HG03064 (cell line): Measurements from ENCODE around the gene ATM.
A peak's percentile ranks its signal among the peaks of the same experiment; 100 is the strongest.

Experiments
- ATAC-seq: cut with Tn5 transposase; IDR thresholded peaks from one replicate; pipeline ENCODE4 v1.9.1; 2021; ENCODE audit warnings: low read depth; ENCODE audit not compliant: unreplicated experiment

Gene ATM, protein sequence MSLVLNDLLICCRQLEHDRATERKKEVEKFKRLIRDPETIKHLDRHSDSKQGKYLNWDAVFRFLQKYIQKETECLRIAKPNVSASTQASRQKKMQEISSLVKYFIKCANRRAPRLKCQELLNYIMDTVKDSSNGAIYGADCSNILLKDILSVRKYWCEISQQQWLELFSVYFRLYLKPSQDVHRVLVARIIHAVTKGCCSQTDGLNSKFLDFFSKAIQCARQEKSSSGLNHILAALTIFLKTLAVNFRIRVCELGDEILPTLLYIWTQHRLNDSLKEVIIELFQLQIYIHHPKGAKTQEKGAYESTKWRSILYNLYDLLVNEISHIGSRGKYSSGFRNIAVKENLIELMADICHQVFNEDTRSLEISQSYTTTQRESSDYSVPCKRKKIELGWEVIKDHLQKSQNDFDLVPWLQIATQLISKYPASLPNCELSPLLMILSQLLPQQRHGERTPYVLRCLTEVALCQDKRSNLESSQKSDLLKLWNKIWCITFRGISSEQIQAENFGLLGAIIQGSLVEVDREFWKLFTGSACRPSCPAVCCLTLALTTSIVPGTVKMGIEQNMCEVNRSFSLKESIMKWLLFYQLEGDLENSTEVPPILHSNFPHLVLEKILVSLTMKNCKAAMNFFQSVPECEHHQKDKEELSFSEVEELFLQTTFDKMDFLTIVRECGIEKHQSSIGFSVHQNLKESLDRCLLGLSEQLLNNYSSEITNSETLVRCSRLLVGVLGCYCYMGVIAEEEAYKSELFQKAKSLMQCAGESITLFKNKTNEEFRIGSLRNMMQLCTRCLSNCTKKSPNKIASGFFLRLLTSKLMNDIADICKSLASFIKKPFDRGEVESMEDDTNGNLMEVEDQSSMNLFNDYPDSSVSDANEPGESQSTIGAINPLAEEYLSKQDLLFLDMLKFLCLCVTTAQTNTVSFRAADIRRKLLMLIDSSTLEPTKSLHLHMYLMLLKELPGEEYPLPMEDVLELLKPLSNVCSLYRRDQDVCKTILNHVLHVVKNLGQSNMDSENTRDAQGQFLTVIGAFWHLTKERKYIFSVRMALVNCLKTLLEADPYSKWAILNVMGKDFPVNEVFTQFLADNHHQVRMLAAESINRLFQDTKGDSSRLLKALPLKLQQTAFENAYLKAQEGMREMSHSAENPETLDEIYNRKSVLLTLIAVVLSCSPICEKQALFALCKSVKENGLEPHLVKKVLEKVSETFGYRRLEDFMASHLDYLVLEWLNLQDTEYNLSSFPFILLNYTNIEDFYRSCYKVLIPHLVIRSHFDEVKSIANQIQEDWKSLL (N-terminal part only)

GRCh38 chr11:108222574-108223347 lies at the start of gene ATM, which contains the start of gene NPAT:
ATM (plus strand) TSS chr11:108223067; CDS start chr11:108227625, 4,558 bp downstream.
NPAT (minus strand) TSS chr11:108222638; CDS start chr11:108222536, 102 bp downstream.
- ATAC-seq: peak; percentile 83

DNA sequence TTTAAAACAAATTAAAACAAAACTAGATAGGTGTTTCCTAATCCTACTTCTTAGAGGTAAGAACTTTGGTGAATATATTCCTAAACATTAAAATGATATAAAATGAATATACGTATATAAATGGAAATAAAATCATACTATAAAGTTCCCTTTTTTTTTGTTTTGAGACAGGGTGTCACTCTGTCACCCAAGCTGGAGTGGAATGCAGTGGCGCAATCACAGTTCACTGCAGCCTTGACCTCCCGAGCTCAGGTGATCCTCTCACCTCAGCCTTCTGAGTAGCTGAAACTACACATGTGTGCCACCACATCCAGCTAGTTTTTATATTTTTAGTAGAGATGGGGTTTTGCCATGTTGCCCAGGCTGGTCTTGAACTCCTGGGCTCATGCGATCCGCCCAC lies 45.3 kb upstream of the ATM start:
- ATAC-seq: no peak

GRCh38 chr11:108193725-108194124 lies 29.1 kb upstream of the ATM start:
- ATAC-seq: no peak

DNA sequence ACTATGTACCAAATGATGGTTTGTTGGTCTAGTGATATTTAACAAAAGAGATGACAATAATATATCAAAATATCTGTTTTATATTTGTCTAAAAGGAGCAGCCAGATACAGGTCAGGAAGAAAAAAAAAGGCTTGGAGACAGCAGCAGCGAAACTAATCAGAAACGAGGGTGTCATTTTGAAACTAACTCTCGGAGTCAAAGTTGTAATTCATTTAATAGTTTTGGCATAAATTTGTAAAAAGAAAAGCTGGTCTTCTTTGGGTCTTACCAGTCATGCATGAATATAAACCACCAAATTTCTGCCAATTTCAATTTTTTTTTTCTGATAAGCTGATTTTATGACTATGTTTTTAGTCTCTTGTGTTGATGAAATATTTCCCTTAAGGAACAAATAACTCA lies 26.0 kb upstream of the ATM start:
- peak; percentile 42 for ATAC-seq

- peak; percentile 49 for ATAC-seq
These were observed 25.5 kb upstream of the ATM start for GRCh38 chr11:108197351-108197750.

DNA sequence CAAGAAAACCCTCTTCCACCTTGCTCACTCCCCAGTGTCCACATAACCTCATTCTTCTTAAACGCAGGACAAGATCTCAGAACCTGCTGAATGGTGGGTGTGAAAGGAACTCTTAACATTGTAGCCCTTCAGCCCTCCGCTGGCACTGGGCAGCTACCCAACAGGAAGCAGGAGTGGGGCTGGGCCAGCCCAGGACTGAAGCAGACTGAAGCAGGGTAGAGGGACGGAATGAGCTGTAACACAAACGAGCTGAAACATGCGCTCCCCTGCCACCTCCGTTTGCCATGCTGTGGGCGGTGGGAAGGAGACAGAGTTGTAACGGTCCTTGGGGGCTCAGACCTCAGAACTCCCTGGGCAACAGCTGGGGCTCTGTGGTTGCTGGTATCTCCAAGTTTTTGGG lies 24.0 kb upstream of the ATM start:
- no peak for ATAC-seq

GRCh38 chr11:108199446-108200321 lies 23.2 kb upstream of the ATM start:
- ATAC-seq: peak; percentile 62

- ATAC-seq: no peak
These were observed 19.8 kb upstream of the ATM start for GRCh38 chr11:108203075-108203474.

DNA sequence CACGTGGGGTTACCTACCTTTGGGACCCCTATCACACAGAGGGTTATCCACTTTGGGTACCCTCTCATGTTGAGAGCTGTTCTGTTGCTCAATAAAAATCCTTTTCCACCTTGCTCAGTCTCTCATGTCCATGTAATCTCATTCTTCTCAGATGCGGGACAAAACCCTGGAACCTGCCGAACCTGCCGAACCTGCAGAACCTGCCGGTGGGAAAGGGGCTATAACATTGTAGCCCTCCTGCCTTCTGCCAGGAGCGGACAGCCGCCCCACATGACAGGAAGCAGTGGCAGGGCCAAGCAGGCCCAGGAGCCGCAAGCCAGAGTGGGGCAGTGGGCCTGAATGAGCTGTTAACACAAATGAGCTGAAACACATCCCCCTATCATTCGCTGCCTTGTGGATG lies 18.5 kb upstream of the ATM start:
- ATAC-seq: no peak

- ATAC-seq: no peak
These were observed 17.9 kb upstream of the ATM start for GRCh38 chr11:108204929-108205499.

GRCh38 chr11:108206171-108206570 lies 16.7 kb upstream of the ATM start:
- ATAC-seq: no peak

GRCh38 chr11:108206969-108207682 lies 15.7 kb upstream of the ATM start:
- ATAC-seq: no peak

DNA sequence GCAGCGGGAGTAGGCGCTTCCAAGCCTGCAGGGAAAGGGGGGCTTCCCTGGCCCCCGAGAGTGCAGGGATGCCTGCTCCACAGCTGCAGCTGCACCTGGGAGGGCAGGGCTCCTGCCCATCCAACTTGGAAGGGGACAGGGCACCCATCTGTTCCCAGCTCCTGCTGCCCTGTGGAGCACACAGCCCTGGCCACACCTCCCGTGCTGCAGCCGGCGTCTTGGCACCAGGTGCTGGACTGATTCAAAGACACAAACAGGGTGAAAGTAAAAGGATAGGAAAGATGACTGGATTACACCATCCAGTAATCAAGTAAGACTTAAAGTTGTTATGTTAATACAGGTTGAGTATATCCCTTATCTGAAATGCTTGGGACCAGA lies 15.2 kb upstream of the ATM start:
- no peak for ATAC-seq

DNA sequence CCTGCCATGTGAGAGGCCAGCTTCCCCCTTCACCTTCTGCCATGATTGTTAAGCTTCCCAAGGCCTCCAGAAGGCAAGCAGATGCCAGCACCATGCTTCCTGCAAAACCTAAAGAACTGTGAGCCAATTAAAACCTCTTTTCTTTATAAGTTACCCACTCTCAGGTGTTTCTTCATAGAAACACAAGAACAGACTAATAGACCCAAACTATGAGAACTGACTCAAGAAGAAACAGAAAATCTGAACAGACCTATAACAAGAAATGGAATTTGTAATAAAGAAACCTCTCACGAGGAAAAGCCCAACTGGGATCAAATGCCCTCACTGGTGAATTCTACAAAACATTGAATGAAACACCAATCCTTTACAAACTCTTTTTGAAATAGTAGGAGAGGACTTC lies 12.4 kb upstream of the ATM start:
- ATAC-seq: no peak

DNA sequence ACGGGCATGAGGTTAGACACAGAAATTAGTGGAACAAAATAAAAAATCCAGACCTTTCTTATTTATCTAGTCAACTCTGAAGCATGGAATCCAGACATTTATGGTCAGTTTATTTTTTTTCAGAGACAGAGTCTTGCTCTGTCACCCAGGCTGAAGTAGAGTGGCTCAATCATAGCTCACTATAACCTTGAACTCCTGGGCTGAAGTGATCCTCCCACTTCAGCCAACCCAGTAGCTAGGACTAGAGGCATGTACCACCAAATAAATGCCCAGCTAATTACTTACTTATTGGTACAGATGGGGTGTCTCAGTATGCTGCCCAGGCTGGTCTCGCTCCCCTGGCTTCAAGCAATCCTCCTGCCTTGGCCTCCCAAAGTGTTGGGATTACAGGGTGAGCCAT lies 9.1 kb upstream of the ATM start:
- ATAC-seq: no peak

- no peak for ATAC-seq
These were observed 5.9 kb upstream of the ATM start for GRCh38 chr11:108216988-108217387.

DNA sequence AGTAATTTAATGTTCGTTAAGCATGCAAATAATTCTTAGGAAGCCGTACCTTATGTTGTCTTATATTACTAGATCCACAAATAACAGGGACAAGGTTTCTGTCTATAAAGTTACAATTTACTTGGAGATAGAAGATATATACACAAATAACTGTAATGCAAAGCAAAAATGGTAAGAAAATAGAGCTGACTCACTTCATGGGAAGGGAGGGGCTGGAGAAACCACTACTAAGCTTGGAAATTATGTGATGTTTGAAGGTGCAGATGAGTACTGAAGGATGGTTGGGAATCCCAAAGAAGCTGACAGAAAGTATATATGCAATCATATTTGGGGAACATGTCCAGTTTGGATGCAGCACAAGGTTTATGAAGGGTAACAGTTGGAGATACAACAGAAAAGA lies 4.4 kb upstream of the ATM start:
- no peak for ATAC-seq
